SK-N-SH (cell line): ENCODE measurements around the gene ABHD16A. TPM values are rescaled to one million over a fixed set of nuclear protein-coding genes. Genes with fewer than 3 reads are reported as not detected.

ENCODE experiments used
- CTCF ChIA-PET: fragments of 300-600, 350-600 bp; formaldehyde crosslinking; extraction: SDS; loops from one replicate; lab custom pipeline; 2021; lab: Yijun Ruan, JAX
- POLR2A ChIA-PET: fragments of 350-600 bp; sonication (Branson Sonifier 250); formaldehyde crosslinking; extraction: SDS; loops from one replicate; lab custom pipeline; 2020; ENCODE audit warnings: antibody characterized with exemption, inconsistent platforms; lab: Yijun Ruan, JAX
- DNase-seq: peaks from one replicate; pipeline ENCODE4 v3.0.0; 2012
- H2AFZ ChIP-seq: fragments of 200-600 bp; sonication (generic); 2 replicates; pipeline ENCODE4 v1.8.1; 2016; ENCODE audit warnings: antibody characterized with exemption, mild to moderate bottlenecking, low read depth
- H3F3A ChIP-seq: fragments of 200-600 bp; sonication (generic); replicated peaks from 2 replicates; pipeline ENCODE3; 2016; ENCODE audit warnings: antibody characterized with exemption, mild to moderate bottlenecking; ENCODE audit not compliant: insufficient read depth
- H3K27ac ChIP-seq, 2 experiments: fragments of 200-500 bp in 1 of 2; fragments of 200-600 bp in 1 of 2; sonication (Bioruptor generic) in 1 of 2; sonication (generic), shearing (Covaris generic) in 1 of 2; 2 replicates each; pipeline versions ENCODE4 v1.5.1 to v1.6.1; 2014 to 2016; ENCODE audit warnings: low read depth in 2 of 2, inconsistent platforms in 1 of 2, low read length in 1 of 2, mild to moderate bottlenecking in 1 of 2, mixed read lengths in 1 of 2
- H3K27me3 ChIP-seq: fragments of 200-600 bp; sonication (generic), shearing (Covaris generic); 2 replicates; pipeline ENCODE4 v1.6.1; 2016; ENCODE audit warnings: mixed run types; ENCODE audit not compliant: insufficient read depth
- H3K36me3 ChIP-seq, 2 experiments: fragments of 200-500 bp in 1 of 2; fragments of 200-600 bp in 1 of 2; sonication (Bioruptor generic) in 1 of 2; sonication (generic) in 1 of 2; replicated peaks in 1 of 2; 2 replicates each; pipeline versions ENCODE3 to v1.5.1; 2014 to 2016; ENCODE audit warnings: low read length in 1 of 2, mild to moderate bottlenecking in 1 of 2; ENCODE audit not compliant: insufficient read depth in 2 of 2, control insufficient read depth in 1 of 2
- H3K4me1 ChIP-seq, 2 experiments: fragments of 200-500 bp in 1 of 2; fragments of 200-600 bp in 1 of 2; sonication (Bioruptor generic) in 1 of 2; sonication (generic), shearing (Covaris generic) in 1 of 2; 2 replicates each; pipeline versions ENCODE4 v1.5.1 to v1.6.1; 2014 to 2016; ENCODE audit warnings: low read depth in 1 of 2, low read length in 1 of 2, mixed run types in 1 of 2; ENCODE audit not compliant: insufficient read depth in 2 of 2, control insufficient read depth in 1 of 2
- H3K4me2 ChIP-seq: fragments of 200-600 bp; sonication (generic), shearing (Covaris generic); 2 replicates; pipeline ENCODE4 v1.6.1; 2017; ENCODE audit warnings: mixed run types
- H3K4me3 ChIP-seq, 2 experiments: fragments of 200-500 bp in 1 of 2; fragments of 200-600 bp in 1 of 2; sonication (Bioruptor generic) in 1 of 2; sonication (generic), shearing (Covaris generic) in 1 of 2; 2 replicates each; pipeline versions ENCODE4 v1.5.1 to v1.8.1; 2014 to 2016; ENCODE audit warnings: low read depth in 2 of 2, inconsistent platforms in 1 of 2, low read length in 1 of 2, mild to moderate bottlenecking in 1 of 2, mixed read lengths in 1 of 2, moderate library complexity in 1 of 2
- H3K79me2 ChIP-seq: fragments of 200-600 bp; sonication (generic); 2 replicates; pipeline ENCODE4 v1.8.1; 2017; ENCODE audit warnings: mild to moderate bottlenecking; ENCODE audit not compliant: insufficient read depth
- H3K9ac ChIP-seq: fragments of 200-600 bp; sonication (generic); 2 replicates; pipeline ENCODE4 v1.6.1; 2017; ENCODE audit warnings: mixed run types
- H3K9me2 ChIP-seq: fragments of 200-600 bp; sonication (generic); 2 replicates; pipeline ENCODE4 v1.6.1; 2017; ENCODE audit warnings: mixed run types
- H3K9me3 ChIP-seq: fragments of 200-600 bp; sonication (generic); 2 replicates; pipeline ENCODE4 v1.6.1; 2017; ENCODE audit warnings: mixed run types, mild to moderate bottlenecking, moderate library complexity
- H4K20me1 ChIP-seq: fragments of 200-600 bp; sonication (generic); 2 replicates; pipeline ENCODE4 v1.6.1; 2017; ENCODE audit warnings: mild to moderate bottlenecking, mixed run types; ENCODE audit not compliant: insufficient read depth
- CHD2 ChIP-seq: fragments of 150-350 bp; IDR thresholded peaks from 2 replicates; pipeline ENCODE4 v1.6.1; 2018; ENCODE audit warnings: low read length; ENCODE audit not compliant: partially characterized antibody
- CTCF ChIP-seq: fragments of 200-600 bp; sonication (generic); IDR thresholded peaks from 2 replicates; pipeline ENCODE4 v1.6.1; 2017; ENCODE audit warnings: antibody characterized with exemption, mild to moderate bottlenecking, moderate library complexity
- ELF1 ChIP-seq: IDR thresholded peaks from 2 replicates; pipeline ENCODE4 v1.4.0; 2012
- EZH2phosphoT487 ChIP-seq: fragments of 200-600 bp; sonication (generic); IDR thresholded peaks from 2 replicates; pipeline ENCODE4 v1.6.1; 2017; ENCODE audit warnings: low read depth, mixed run types, mild to moderate bottlenecking, antibody characterized with exemption, moderate library complexity, borderline replicate concordance
- FOXJ3 ChIP-seq: sonication (generic); formaldehyde crosslinking; IDR thresholded peaks from 2 replicates; pipeline ENCODE4 v1.5.1; 2020; ENCODE audit warnings: mild to moderate bottlenecking, missing genetic modification reagents
- FOXM1 ChIP-seq: IDR thresholded peaks from 2 replicates; pipeline ENCODE4 v1.4.0; 2012; ENCODE audit warnings: low read depth, mild to moderate bottlenecking
- GABPA ChIP-seq: IDR thresholded peaks from 2 replicates; pipeline ENCODE4 v1.4.0; 2012; ENCODE audit warnings: low read depth, mild to moderate bottlenecking
- JUND ChIP-seq: IDR thresholded peaks from 2 replicates; pipeline ENCODE4 v1.4.0; 2012
- MEF2A ChIP-seq: IDR thresholded peaks from 2 replicates; pipeline ENCODE4 v1.4.0; 2012; ENCODE audit warnings: low read depth, borderline replicate concordance
- MXI1 ChIP-seq: IDR thresholded peaks from 2 replicates; pipeline ENCODE4 v1.6.1; 2012; ENCODE audit warnings: mild to moderate bottlenecking, low read depth, low read length, improper control_type of control experiment
- PBX3 ChIP-seq: IDR thresholded peaks from 2 replicates; pipeline ENCODE4; 2012
- POLR2AphosphoS5 ChIP-seq: IDR thresholded peaks from 2 replicates; pipeline ENCODE4 v1.6.1; 2012; ENCODE audit warnings: low read depth, low read length
- RFX5 ChIP-seq: IDR thresholded peaks from 2 replicates; pipeline ENCODE4 v1.6.1; 2012; ENCODE audit warnings: mild to moderate bottlenecking, improper control_type of control experiment, low read length
- RXRA ChIP-seq: IDR thresholded peaks from 2 replicates; pipeline ENCODE4 v1.4.0; 2012; ENCODE audit warnings: low read depth, mild to moderate bottlenecking, borderline replicate concordance
- SIN3A ChIP-seq: IDR thresholded peaks from 2 replicates; pipeline ENCODE4 v1.6.1; 2012; ENCODE audit warnings: low read depth, mild to moderate bottlenecking, low read length, moderate library complexity, borderline replicate concordance
- SMC3 ChIP-seq: IDR thresholded peaks from 2 replicates; pipeline ENCODE4 v1.6.1; 2012; ENCODE audit warnings: low read depth, low read length, improper control_type of control experiment
- TAF1 ChIP-seq: IDR thresholded peaks from 2 replicates; pipeline ENCODE4 v1.6.1; 2012; ENCODE audit warnings: low read depth, mild to moderate bottlenecking, low read length, moderate library complexity, borderline replicate concordance
- TCF12 ChIP-seq: IDR thresholded peaks from 2 replicates; pipeline ENCODE4 v1.4.0; 2012
- YY1 ChIP-seq: IDR thresholded peaks from 2 replicates; pipeline ENCODE4 v1.4.0; 2012; ENCODE audit warnings: low read depth, mild to moderate bottlenecking
- WGBS: methylation state at CpG from one replicate; pipeline ENCODE4 v1.1.6; 2017; ENCODE audit warnings: low lambda C conversion rate; 5-methylcytosine and 5-hydroxymethylcytosine counted together
- polyA plus RNA-seq, 3 experiments: library from polyadenylated mRNA; depleted of rRNA; stranded (reverse); fragments of >200 nt; gene quantifications; 2 replicates each; pipeline ENCODE4 v1.2.3, GENCODE V29; 2012

The ABHD16A gene
- polyA plus RNA-seq, 1 of the 3 experiments (the other 2 are of a cell fraction) = 49.3 TPM

DNA sequence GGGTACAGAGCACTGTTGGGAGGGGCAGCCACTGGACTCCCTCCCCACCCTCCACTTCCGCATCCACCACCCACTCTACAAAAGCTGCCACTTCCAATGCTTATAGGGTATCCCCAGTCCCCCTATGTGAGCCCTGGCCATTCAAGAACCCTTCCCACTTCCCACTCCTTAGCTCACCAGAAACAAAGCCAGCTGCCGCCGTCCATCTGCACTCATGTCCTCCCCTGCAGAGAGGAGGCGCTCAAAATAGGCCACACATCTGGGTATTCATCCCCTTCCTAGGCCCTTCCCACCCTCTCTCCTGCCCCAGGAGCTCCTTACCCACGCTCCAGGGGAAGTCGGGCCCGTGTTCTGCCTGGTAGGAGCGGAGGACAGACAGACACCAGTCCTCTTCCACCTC, 15.8 kb downstream of the ABHD16A start:
- no peaks in the 10 kb centered on the region for H3F3A ChIP-seq
- H3K4me3 ChIP-seq = no peak overlapping the region
- no peaks in the 10 kb centered on the region for H3K4me1 ChIP-seq
- no peaks in the 10 kb centered on the region for H3K9me2 ChIP-seq
- no peaks in the 10 kb centered on the region for H3K79me2 ChIP-seq
- H3K36me3 ChIP-seq = peaks cover 8 to 46% of the 10 kb centered on the region in 2 experiments
- WGBS = 97% methylated on average over 8 of the region's 8 CpGs
- ChIA-PET POLR2A (no interaction called here), CTCF (interaction anchor here (1.0 kb wide), 2 partner anchors 43 to 137 kb away, joined by 3 to 4 read pairs; no protein-coding TSS in a partner anchor)
- no peak overlapping the region for H3K9ac ChIP-seq
- no peak overlapping the region for H3K4me2 ChIP-seq
- no peaks in the 10 kb centered on the region for H4K20me1 ChIP-seq
- H3K9me3 ChIP-seq = no peaks in the 10 kb centered on the region
- no peak overlapping the region for H3K27ac ChIP-seq
- TF ChIP-seq GABPA = no peak
- no peak for TF ChIP-seq MXI1
- TF ChIP-seq TCF12 = no peak
- no peak for TF ChIP-seq FOXM1
- TF ChIP-seq RXRA = no peak
- no peak for TF ChIP-seq POLR2AphosphoS5
- no peak for TF ChIP-seq SMC3
- TF ChIP-seq MEF2A = no peak
- no peak for TF ChIP-seq PBX3
- H3K27me3 ChIP-seq = no peaks in the 10 kb centered on the region
- peak; percentile 15 for DNase-seq
- no peak overlapping the region for H2AFZ ChIP-seq

DNA sequence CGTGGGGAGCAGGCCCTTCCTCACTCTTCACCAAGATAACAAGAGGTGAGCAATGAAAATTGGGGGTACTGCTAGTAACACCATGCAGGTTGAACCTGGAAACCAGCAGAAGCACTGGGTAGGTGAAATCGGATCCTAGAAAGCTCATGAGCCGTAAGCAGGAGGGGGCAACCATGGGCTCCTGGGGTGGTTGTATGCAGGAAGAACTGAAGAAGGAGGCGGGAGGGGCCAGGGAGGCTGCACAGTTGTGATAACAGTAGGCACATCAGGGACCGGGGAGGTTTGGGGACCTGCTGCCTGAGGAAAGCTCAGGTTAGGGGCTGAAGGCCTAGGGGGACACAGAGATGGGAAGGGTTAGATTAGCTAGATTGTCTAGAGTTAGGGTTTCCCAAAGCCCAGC, 16.6 kb downstream of the ABHD16A start:
- Histone ChIP-seq H3K9me2 (no peaks in the 10 kb centered on the region), H4K20me1 (no peaks in the 10 kb centered on the region), H3K9me3 (no peaks in the 10 kb centered on the region), H3K9ac (no peak overlapping the region), H3K27ac (no peak overlapping the region), H3K4me1 (no peaks in the 10 kb centered on the region), H3K4me3 (no peak overlapping the region), H3K36me3 (peaks cover 8 to 40% of the 10 kb centered on the region in 2 experiments), H3F3A (no peaks in the 10 kb centered on the region), H2AFZ (no peak overlapping the region), H3K27me3 (no peaks in the 10 kb centered on the region), H3K79me2 (no peaks in the 10 kb centered on the region), H3K4me2 (no peak overlapping the region)
- TF ChIP-seq SIN3A (no peak), TCF12 (no peak)
- ChIA-PET CTCF (interaction anchor here (1.1 kb wide), 1 partner anchor 177 kb away, joined by 3 read pairs; no protein-coding TSS in a partner anchor), POLR2A (no interaction called here)
- no peak for DNase-seq
- WGBS = 90% methylated on average over 5 of the region's 5 CpGs

- POLR2A ChIA-PET = no interaction called here
- Histone ChIP-seq H3K9me3 (no peaks in the 10 kb centered on the region), H3K4me1 (peaks cover 3 to 7% of the 10 kb centered on the region in 2 experiments; a peak in 2 of 4 replicates), H3K79me2 (no peaks in the 10 kb centered on the region), H3K4me2 (no peak overlapping the region), H3K9me2 (no peaks in the 10 kb centered on the region), H3F3A (no peaks in the 10 kb centered on the region), H3K9ac (no peak overlapping the region), H4K20me1 (no peaks in the 10 kb centered on the region), H3K27ac (no peak overlapping the region), H3K4me3 (no peak overlapping the region)
- TF ChIP-seq PBX3 (no peak), TAF1 (no peak), CHD2 (no peak), FOXJ3 (no peak), JUND (no peak), POLR2AphosphoS5 (no peak), EZH2phosphoT487 (no peak), YY1 (no peak), ELF1 (no peak), CTCF (no peak), SMC3 (no peak), RFX5 (no peak)
- TF ChIP-seq, all 33 proteins: peak for 0
- Histone ChIP-seq H3K36me3 (peaks cover under 1 to 18% of the 10 kb centered on the region in 2 experiments), H2AFZ (no peak overlapping the region), H3K27me3 (no peaks in the 10 kb centered on the region)
- CTCF ChIA-PET = interaction anchor here (0.7 to 1.6 kb wide), 5 partner anchors 52 to 147 kb away, joined by 3 to 4 read pairs (median 4); partner anchors contain the start of gene VARS1
- DNase-seq = no peak
- 94% methylated on average over 13 of the region's 13 CpGs for WGBS
Observed at GRCh38 chr6:31683591-31683990, 19.5 kb downstream of the ABHD16A start.
